HG03139 (cell line): ENCODE data around the gene TTC39B.

Experiments
- ATAC-seq: cut with Tn5 transposase; IDR thresholded peaks from one replicate; pipeline ENCODE4 v1.9.1; 2021; ENCODE audit not compliant: unreplicated experiment

TTC39B gene

DNA sequence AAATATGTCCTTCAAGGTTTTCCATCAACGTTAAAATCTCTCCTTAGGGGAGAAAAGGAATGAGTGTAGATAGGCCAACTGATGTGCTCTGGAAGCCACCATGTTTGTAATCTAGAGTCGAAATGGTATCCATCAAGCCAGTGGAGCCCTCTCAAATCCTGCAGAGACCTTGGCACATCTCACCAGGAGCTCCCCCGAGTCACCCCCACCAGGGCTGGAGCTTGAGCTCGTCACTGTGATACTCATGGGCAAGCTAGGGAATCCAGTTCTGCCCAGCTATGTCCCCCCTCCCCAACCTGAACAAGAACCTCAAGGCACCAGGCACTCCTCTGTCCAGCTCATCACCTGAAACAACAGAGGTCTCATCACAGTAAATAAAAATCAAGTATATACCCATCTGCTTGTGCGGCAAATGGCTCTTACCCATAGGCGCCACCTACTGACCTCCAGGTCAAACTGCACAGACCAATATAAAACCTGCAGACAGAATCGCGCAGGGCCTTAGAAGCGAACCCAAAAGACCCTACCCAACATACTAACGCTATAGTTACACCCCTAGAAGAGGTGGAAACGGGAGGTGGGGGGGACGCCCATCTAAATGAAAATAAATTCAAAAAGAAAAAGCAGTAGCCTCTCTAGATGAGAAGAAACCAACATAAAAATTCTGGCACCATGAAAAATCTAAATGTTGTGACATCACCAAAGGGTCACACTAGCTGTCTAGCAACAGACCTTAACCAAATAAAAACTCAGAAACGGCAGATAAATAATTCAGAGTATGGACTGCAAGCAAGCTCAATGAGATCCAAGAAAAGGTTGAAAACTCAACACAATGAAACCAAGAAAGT, 75.0 kb downstream of the TTC39B start:
- ATAC-seq: no peak

GRCh38 chr9:15229409-15229808, 77.6 kb downstream of the TTC39B start:
- no peak for ATAC-seq

DNA sequence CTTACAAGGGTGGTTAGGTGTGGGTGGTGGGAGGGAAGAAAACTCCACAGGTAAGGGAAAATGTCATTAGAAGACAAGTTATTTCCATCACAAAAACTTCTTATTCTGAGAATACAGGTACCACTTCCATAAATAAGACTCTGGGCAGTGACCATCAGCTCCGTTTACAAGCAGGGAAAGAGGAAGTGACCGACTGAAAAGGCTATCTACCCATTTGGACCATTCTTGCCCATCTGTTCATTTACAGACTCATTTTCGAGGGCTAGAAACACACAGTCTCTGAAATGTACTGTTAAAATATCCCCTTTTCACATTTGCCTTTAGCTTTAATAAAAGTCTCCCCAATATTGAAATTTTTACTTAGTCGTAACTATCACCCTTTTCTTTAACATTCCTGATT, 79.5 kb downstream of the TTC39B start:
- no peak for ATAC-seq

GRCh38 chr9:15225564-15226126, 81.4 kb downstream of the TTC39B start:
- no peak for ATAC-seq

GRCh38 chr9:15222313-15222712, 84.7 kb downstream of the TTC39B start:
- no peak for ATAC-seq

GRCh38 chr9:15221746-15222145, 85.3 kb downstream of the TTC39B start:
- ATAC-seq: no peak

- ATAC-seq: no peak
Measured at GRCh38 chr9:15220658-15221318, 86.2 kb downstream of the TTC39B start.

- no peak for ATAC-seq
Measured at GRCh38 chr9:15219546-15219945, 87.5 kb downstream of the TTC39B start.

GRCh38 chr9:15218994-15219393, 88.0 kb downstream of the TTC39B start:
- ATAC-seq: no peak

DNA sequence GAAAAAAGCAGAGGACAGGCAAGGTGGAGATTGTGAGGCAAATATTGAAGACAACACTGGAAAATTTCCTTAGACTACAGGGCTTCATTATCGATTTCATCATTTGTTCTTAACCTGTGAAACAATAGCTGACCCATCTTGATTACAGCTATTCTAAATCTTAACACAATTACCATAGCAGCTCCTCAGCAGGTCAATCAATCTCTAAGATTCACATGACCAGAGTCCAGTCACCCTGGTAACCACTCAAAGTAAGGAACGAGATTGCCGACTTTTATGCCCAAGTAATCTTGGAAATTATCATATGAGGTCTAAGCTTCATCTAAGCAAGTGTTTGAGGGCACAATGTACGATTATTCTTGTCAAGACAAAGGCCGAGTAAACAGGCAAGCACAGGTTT, 93.8 kb downstream of the TTC39B start:
- no peak for ATAC-seq

- no peak for ATAC-seq
Measured at GRCh38 chr9:15211815-15212495, 95.1 kb downstream of the TTC39B start.

DNA sequence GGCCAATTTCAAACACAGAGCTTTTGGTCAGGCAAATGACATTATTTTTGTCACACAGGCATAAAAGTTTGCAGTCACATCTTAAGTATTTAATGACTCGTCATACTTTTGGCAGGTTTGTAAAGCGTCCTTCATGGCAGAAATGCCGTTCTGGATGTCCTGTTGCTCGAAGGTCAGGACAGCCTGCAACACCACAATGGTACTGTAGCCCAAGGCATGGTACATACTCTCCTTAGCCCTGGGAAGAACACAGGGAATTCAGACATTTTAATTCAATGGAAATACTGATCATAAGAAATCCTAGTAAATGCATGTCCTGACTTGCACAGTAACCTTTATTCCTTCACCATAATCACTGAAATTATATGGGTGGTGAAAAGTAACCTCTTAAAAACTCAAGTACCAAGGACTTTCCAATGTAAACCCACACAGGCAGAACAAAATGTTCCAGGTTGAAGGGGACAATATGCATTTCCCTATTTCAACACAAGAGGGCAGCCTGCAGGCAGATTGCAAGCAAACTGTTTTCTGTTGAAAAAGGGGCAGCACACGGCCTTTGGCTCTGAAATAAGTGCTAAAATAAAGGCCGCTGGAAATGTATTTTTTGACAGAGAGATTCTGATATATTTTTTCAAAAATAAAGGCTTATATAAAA, 95.7 kb downstream of the TTC39B start:
- peak; percentile 66 for ATAC-seq

- ATAC-seq: no peak
Measured at GRCh38 chr9:15206903-15207696, 99.9 kb downstream of the TTC39B start.

- ATAC-seq: no peak
Measured at GRCh38 chr9:15205632-15206420, 101.2 kb downstream of the TTC39B start.

GRCh38 chr9:15203581-15203980, 103.4 kb downstream of the TTC39B start:
- ATAC-seq: no peak

DNA sequence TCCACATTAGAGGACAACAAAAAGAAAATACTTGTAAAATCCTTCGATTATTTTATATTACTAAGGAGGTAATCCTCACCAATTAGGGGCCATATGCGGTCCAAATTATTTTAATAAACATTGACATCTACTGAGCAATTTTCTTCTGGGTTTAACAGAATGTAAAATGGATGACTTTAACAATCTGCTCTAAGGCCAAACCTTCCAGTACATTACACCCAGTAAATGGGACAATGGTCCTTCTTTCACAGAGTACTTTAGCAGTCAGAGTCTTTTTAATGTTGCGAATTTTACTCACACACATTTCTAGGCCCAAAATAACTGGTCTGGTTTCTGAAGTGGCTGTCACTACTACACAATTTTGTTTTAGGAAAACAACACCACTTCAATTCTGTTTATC, 106.9 kb downstream of the TTC39B start:
- ATAC-seq: no peak

DNA sequence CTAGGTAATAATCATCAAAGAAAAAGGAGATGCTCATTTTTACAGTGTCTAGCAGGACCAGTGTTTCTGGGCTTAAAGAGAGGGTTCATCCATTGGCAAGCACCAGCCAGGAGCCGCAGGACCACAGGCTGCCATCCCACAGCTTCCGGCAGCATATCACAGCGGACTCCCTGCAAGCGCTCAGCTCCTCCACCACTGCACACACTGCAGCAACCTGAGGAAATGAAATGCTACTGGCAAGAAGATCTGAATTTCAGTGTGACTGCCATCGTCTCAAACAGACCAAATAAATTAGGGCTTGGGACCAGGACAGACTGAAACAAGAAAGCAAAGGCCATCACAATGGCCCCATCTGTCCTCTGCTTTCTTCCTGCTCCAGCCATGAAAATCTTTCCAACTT, 114.2 kb downstream of the TTC39B start:
- ATAC-seq: no peak

- ATAC-seq: peak; percentile 68
Measured at GRCh38 chr9:15191378-15191777, 115.6 kb downstream of the TTC39B start.

DNA sequence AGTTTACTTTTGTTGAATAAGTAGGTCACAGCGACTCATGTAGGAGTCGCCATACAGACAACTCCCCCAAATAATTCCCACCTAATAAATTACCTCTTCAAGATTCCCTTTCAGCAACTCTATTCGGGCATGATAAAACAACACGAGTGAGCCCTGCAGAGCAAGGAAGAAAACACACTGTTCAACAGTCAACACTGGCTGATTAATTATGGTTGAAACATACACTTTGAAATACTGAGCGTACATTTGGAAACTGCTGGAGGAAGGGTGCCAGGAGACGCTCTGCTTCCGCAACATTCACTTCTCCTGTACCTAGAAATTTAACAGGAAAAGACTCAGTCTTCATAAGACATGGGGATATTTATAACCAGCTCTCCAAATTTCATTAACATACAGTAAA, 117.5 kb downstream of the TTC39B start:
- no peak for ATAC-seq
